ENCODE measurements around the gene DCDC2B.
"Not testable (repeated sequence)": the region's sequence is repeated elsewhere in the genome, so short reads cannot be mapped to it uniquely, and the experiment has no call there.

Gene DCDC2B

GRCh38 chr1:32208891-32209328 is at the start of gene DCDC2B:
Gene DCDC2B (plus strand): TSS chr1:32209089. CDS start chr1:32209094, 5 bp downstream.
- peaks cover 2% of the 10 kb centered on the region for H3K36me3 ChIP-seq (ENCODE audit: control insufficient read depth, insufficient read depth, low read length)
- H3K9ac ChIP-seq (ENCODE audit: low read depth, low read length): no peak within 1 kb of the TSS
- no peaks in the 10 kb centered on the region for H3K9me3 ChIP-seq (ENCODE audit: control insufficient read depth, insufficient read depth, low read length)
- peaks cover 11% of the 10 kb centered on the region for H3K27me3 ChIP-seq (ENCODE audit: control insufficient read depth, insufficient read depth, low read length)
- H3K4me1 ChIP-seq (ENCODE audit: control insufficient read depth, insufficient read depth, low read length): peaks cover 6% of the 10 kb centered on the region
- H3K4me3 ChIP-seq (ENCODE audit: low read depth, low read length): no peak within 1 kb of the TSS

- Histone ChIP-seq H3K4me1 (ENCODE audit: control insufficient read depth, insufficient read depth, low read length) (no peaks in the 10 kb centered on the region), H3K9ac (ENCODE audit: low read depth, low read length) (no peak overlapping the region), H3K27me3 (ENCODE audit: control insufficient read depth, insufficient read depth, low read length) (no peaks in the 10 kb centered on the region), H3K4me3 (ENCODE audit: low read depth, low read length) (no peak overlapping the region), H3K9me3 (ENCODE audit: control insufficient read depth, insufficient read depth, low read length) (no peaks in the 10 kb centered on the region), H3K36me3 (ENCODE audit: control insufficient read depth, insufficient read depth, low read length) (peaks cover 24% of the 10 kb centered on the region)
These were observed 49.7 kb upstream of the DCDC2B start for GRCh38 chr1:32159189-32159588.

GRCh38 chr1:32163405-32163804 is 45.5 kb upstream of the DCDC2B start:
- Histone ChIP-seq H3K4me3 (ENCODE audit: low read depth, low read length) (no peak overlapping the region), H3K27me3 (ENCODE audit: control insufficient read depth, insufficient read depth, low read length) (no peaks in the 10 kb centered on the region), H3K4me1 (ENCODE audit: control insufficient read depth, insufficient read depth, low read length) (no peaks in the 10 kb centered on the region), H3K9me3 (ENCODE audit: control insufficient read depth, insufficient read depth, low read length) (no peaks in the 10 kb centered on the region), H3K36me3 (ENCODE audit: control insufficient read depth, insufficient read depth, low read length) (peaks cover 28% of the 10 kb centered on the region), H3K9ac (ENCODE audit: low read depth, low read length) (no peak overlapping the region)

- not testable (repeated sequence) for H3K27me3 ChIP-seq (ENCODE audit: control insufficient read depth, insufficient read depth, low read length)
- H3K36me3 ChIP-seq (ENCODE audit: control insufficient read depth, insufficient read depth, low read length): peaks cover 38% of the 10 kb centered on the region
These were observed 43.3 kb upstream of the DCDC2B start for GRCh38 chr1:32165633-32166032.

GRCh38 chr1:32170991-32171390 is 37.9 kb upstream of the DCDC2B start:
- H3K4me1 ChIP-seq (ENCODE audit: control insufficient read depth, insufficient read depth, low read length): no peaks in the 10 kb centered on the region
- H3K9ac ChIP-seq (ENCODE audit: low read depth, low read length): no peak overlapping the region
- peaks cover 46% of the 10 kb centered on the region for H3K36me3 ChIP-seq (ENCODE audit: control insufficient read depth, insufficient read depth, low read length)
- no peak overlapping the region for H3K4me3 ChIP-seq (ENCODE audit: low read depth, low read length)
- no peaks in the 10 kb centered on the region for H3K9me3 ChIP-seq (ENCODE audit: control insufficient read depth, insufficient read depth, low read length)
- H3K27me3 ChIP-seq (ENCODE audit: control insufficient read depth, insufficient read depth, low read length): no peaks in the 10 kb centered on the region

More at GRCh38 chr1:32165633-32166032, 43.3 kb upstream of the DCDC2B start:
- not testable (repeated sequence) for H3K9me3 ChIP-seq (ENCODE audit: control insufficient read depth, insufficient read depth, low read length); H3K9ac ChIP-seq (ENCODE audit: low read depth, low read length); H3K4me1 ChIP-seq (ENCODE audit: control insufficient read depth, insufficient read depth, low read length); H3K4me3 ChIP-seq (ENCODE audit: low read depth, low read length)

DNA sequence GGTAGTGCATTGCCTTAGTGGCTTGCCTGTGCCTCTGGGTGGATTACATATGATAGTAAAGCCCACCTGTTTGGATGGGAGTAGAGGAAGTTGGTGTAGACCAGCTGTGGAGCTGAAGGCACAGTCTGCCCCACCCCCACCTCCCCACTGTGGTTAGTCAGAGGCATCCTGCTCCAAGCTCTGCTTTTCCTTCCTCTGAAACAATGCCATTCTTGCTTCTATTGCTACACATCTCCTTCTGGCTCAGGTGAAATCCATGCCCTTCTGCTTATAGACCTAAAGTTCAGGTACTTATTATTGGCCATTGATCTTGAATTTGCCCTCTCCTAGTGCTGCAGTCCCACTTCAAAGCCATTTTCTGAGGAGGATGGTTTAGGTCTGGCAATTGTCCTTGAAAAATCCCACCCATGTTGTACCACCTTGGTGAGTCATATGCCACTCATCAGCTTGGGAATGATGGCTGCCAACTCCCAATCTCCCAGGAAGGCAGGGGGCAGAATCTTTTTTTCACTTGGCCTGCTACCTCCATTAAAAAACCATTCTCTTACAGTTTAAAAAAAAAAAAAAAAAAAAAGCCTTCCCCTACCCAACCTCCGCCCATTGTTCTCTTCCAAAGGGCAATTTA is 36.2 kb upstream of the DCDC2B start:
- Histone ChIP-seq H3K4me1 (ENCODE audit: control insufficient read depth, insufficient read depth, low read length) (peaks cover under 1% of the 10 kb centered on the region), H3K36me3 (ENCODE audit: control insufficient read depth, insufficient read depth, low read length) (peaks cover 38% of the 10 kb centered on the region), H3K4me3 (ENCODE audit: low read depth, low read length) (no peak overlapping the region), H3K9me3 (ENCODE audit: control insufficient read depth, insufficient read depth, low read length) (no peaks in the 10 kb centered on the region), H3K9ac (ENCODE audit: low read depth, low read length) (no peak overlapping the region), H3K27me3 (ENCODE audit: control insufficient read depth, insufficient read depth, low read length) (no peaks in the 10 kb centered on the region)

DNA sequence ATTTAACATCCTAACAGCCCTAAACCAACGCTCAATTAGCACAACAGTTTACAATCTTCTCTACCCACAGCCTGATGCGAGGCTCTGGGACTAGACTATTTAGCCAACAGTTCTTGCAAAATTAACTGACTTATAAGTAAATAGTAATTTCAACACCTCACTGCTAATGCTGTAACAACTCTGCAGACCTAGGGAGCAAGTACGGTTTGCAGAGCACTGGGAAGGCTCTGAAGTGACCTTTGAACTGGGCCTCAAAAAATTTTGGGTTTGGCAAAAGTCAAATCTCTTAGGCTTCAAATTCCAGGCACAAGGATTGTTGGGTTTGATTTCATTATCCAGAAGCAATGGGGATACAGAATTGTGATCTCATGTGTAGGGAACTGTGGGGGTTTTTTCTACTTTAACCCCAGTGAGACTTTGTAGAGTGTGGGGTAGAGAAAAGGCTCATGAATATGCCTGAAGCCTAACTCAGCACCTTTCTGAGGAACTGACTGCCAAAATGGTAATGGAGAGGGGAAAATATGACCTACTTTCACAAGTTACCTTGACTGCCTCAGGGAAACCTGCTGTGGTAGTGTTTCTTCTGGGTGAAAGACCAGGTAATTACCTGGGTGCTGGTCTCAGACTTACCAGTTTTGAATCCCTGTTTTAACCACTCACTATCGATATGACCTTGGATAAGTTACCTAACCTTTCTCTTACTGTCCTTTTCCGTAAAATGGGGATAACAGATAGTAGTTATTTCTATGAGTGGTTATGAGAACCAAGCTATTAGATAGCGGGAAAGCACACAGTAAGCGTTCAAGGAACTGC is 30.3 kb upstream of the DCDC2B start:
- H3K4me1 ChIP-seq (ENCODE audit: control insufficient read depth, insufficient read depth, low read length): peaks cover 11% of the 10 kb centered on the region
- H3K9ac ChIP-seq (ENCODE audit: low read depth, low read length): peak overlapping the region; percentile 67
- peaks cover 12% of the 10 kb centered on the region for H3K36me3 ChIP-seq (ENCODE audit: control insufficient read depth, insufficient read depth, low read length)
- no peaks in the 10 kb centered on the region for H3K27me3 ChIP-seq (ENCODE audit: control insufficient read depth, insufficient read depth, low read length)
- peak overlapping the region; percentile 81 for H3K4me3 ChIP-seq (ENCODE audit: low read depth, low read length)
- H3K9me3 ChIP-seq (ENCODE audit: control insufficient read depth, insufficient read depth, low read length): no peaks in the 10 kb centered on the region

DNA sequence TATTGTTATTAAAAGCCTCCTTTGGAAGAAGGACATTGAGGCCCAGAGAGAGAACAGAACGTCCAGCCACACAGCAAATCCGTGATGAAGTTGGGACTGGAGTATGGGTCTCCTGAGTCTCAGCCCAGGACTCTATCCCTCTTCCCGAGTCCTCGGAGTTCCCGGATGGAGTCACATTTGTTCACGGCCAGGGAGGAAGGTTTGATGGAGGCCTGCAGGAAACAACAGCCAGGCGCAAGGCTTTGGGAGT is 29.8 kb upstream of the DCDC2B start:
- Histone ChIP-seq H3K4me3 (ENCODE audit: low read depth, low read length) (peak overlapping the region; percentile 81), H3K27me3 (ENCODE audit: control insufficient read depth, insufficient read depth, low read length) (no peaks in the 10 kb centered on the region), H3K9me3 (ENCODE audit: control insufficient read depth, insufficient read depth, low read length) (no peaks in the 10 kb centered on the region), H3K36me3 (ENCODE audit: control insufficient read depth, insufficient read depth, low read length) (peaks cover 15% of the 10 kb centered on the region), H3K4me1 (ENCODE audit: control insufficient read depth, insufficient read depth, low read length) (peaks cover 11% of the 10 kb centered on the region), H3K9ac (ENCODE audit: low read depth, low read length) (peak overlapping the region; percentile 67)

DNA sequence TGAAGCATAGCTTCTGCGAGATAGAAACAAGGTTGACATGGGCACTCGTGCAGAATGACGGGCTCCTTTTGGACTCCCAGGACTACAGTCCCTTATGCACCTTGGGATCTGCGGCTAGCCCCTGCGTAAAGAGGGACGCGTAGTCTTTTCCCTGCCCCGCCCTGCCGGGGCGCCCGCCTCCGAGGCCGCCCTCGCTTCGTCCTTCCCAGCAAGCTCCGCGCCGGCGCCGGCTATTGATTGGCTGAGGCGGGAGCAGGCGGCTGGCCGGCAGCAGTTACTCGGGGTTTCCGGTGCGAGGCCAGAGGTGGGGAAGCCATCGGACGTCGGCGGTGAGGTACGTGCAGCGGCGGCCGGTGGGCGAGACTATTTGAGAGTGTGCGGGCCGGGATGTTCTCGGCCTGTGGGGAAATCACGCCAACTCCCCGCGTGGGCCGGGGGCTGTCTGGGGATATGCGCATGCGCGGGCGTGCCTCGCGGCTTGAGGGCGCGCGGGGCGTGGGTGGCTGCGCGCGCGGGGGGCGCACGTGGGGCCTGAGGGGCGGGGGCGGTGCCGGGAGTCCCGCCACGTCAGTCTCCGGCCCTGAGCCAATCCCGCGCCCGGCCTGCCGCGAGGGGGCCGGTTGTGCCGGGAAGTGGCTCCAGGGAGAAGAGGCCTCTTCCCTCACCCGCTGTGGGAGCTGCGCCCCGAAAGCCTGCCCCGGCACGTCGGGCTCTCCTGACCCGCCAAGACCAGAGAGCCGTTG is 29.3 kb upstream of the DCDC2B start, which contains the start of gene TXLNA:
Gene TXLNA, plus strand, starts transcription at position 233 of the 743 bp plus-strand sequence. CDS start 671 bp downstream, outside the sequence.
- Histone ChIP-seq H3K9me3 (ENCODE audit: control insufficient read depth, insufficient read depth, low read length) (no peaks in the 10 kb centered on the region), H3K36me3 (ENCODE audit: control insufficient read depth, insufficient read depth, low read length) (peaks cover 20% of the 10 kb centered on the region), H3K9ac (ENCODE audit: low read depth, low read length) (peak within 1 kb of the TSS; percentile 90), H3K27me3 (ENCODE audit: control insufficient read depth, insufficient read depth, low read length) (no peaks in the 10 kb centered on the region), H3K4me3 (ENCODE audit: low read depth, low read length) (peak within 1 kb of the TSS; percentile 81), H3K4me1 (ENCODE audit: control insufficient read depth, insufficient read depth, low read length) (peaks cover 11% of the 10 kb centered on the region)

- H3K36me3 ChIP-seq (ENCODE audit: control insufficient read depth, insufficient read depth, low read length): peaks cover 26% of the 10 kb centered on the region
- peak overlapping the region; percentile 90 for H3K9ac ChIP-seq (ENCODE audit: low read depth, low read length)
- H3K27me3 ChIP-seq (ENCODE audit: control insufficient read depth, insufficient read depth, low read length): no peaks in the 10 kb centered on the region
- H3K4me1 ChIP-seq (ENCODE audit: control insufficient read depth, insufficient read depth, low read length): peaks cover 11% of the 10 kb centered on the region
- H3K9me3 ChIP-seq (ENCODE audit: control insufficient read depth, insufficient read depth, low read length): no peaks in the 10 kb centered on the region
- peak overlapping the region; percentile 81 for H3K4me3 ChIP-seq (ENCODE audit: low read depth, low read length)
These were observed 28.5 kb upstream of the DCDC2B start for GRCh38 chr1:32180186-32181060.

DNA sequence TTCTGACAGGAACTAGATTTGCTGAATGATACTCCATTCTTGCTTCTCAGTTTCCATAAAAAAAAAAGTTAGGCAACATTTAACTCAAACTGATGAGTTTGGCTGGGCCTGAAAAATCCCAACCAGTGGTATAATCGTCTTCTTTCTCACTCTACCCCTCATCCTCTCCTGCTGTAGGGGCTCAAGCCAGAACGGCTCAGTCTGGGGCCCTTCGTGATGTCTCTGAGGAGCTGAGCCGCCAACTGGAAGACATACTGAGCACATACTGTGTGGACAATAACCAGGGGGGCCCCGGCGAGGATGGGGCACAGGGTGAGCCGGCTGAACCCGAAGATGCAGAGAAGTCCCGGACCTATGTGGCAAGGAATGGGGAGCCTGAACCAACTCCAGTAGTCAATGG is 27.8 kb upstream of the DCDC2B start:
- Histone ChIP-seq H3K36me3 (ENCODE audit: control insufficient read depth, insufficient read depth, low read length) (peaks cover 26% of the 10 kb centered on the region), H3K4me3 (ENCODE audit: low read depth, low read length) (peak overlapping the region; percentile 81)

More for the DNA sequence above, 27.8 kb upstream of the DCDC2B start:
- no peaks in the 10 kb centered on the region for H3K9me3 ChIP-seq (ENCODE audit: control insufficient read depth, insufficient read depth, low read length)
- no peaks in the 10 kb centered on the region for H3K27me3 ChIP-seq (ENCODE audit: control insufficient read depth, insufficient read depth, low read length)
- H3K4me1 ChIP-seq (ENCODE audit: control insufficient read depth, insufficient read depth, low read length): peaks cover 11% of the 10 kb centered on the region
- H3K9ac ChIP-seq (ENCODE audit: low read depth, low read length): no peak overlapping the region

All from iPS-15b (cell line).